HepG2 (cell line): Measurements from ENCODE around the gene CRKL. TPM values are rescaled to one million over a fixed set of nuclear protein-coding genes. Genes with fewer than 3 reads are reported as not detected.

Experiments
- ELF1 ChIP-seq: sonication (generic); formaldehyde crosslinking; IDR thresholded peaks from 2 replicates; pipeline ENCODE4 v1.4.0; 2020; ENCODE audit warnings: missing genetic modification reagents
- JUND ChIP-seq: sonication (generic); formaldehyde crosslinking; IDR thresholded peaks from 2 replicates; pipeline ENCODE4 v1.8.0; 2022; ENCODE audit warnings: mild to moderate bottlenecking, missing genetic modification reagents
- KDM5A ChIP-seq: fragments of 200-600 bp; sonication (generic); IDR thresholded peaks from 2 replicates; pipeline ENCODE4 v1.7.0; 2018; ENCODE audit warnings: antibody characterized with exemption, mild to moderate bottlenecking, low read length, borderline replicate concordance
- ONECUT2 ChIP-seq: sonication (generic); formaldehyde crosslinking; IDR thresholded peaks from 2 replicates; pipeline ENCODE4 v1.4.0; 2020; ENCODE audit warnings: missing genetic modification reagents
- POGZ ChIP-seq: sonication (generic); formaldehyde crosslinking; IDR thresholded peaks from 2 replicates; pipeline ENCODE4 v1.4.0; 2020; ENCODE audit warnings: mild to moderate bottlenecking, missing genetic modification reagents
- SAP130 ChIP-seq: IDR thresholded peaks from 2 replicates; pipeline ENCODE4 v1.6.1; 2016; ENCODE audit warnings: low read depth
- SOX6 ChIP-seq, 2 experiments: fragments of 450-650 bp in 1 of 2; sonication (generic) in 1 of 2; formaldehyde crosslinking in 1 of 2; IDR thresholded peaks; 2 replicates each; pipeline versions ENCODE4 v1.4.0 to v1.6.1; 2017 to 2020; ENCODE audit warnings: antibody characterized with exemption in 1 of 2, mild to moderate bottlenecking in 1 of 2, missing genetic modification reagents in 1 of 2
- UBTF ChIP-seq: sonication (generic); formaldehyde crosslinking; IDR thresholded peaks from 2 replicates; pipeline ENCODE4 v1.4.0; 2020; ENCODE audit warnings: mild to moderate bottlenecking, missing genetic modification reagents
- WIZ ChIP-seq: sonication (generic); formaldehyde crosslinking; IDR thresholded peaks from 2 replicates; pipeline ENCODE4 v1.5.1; 2020; ENCODE audit warnings: mild to moderate bottlenecking, missing genetic modification reagents
- ZBTB38 ChIP-seq: sonication (generic); formaldehyde crosslinking; IDR thresholded peaks from 2 replicates; pipeline ENCODE4 v1.5.1; 2020; ENCODE audit warnings: mild to moderate bottlenecking, missing genetic modification reagents
- ZBTB42 ChIP-seq: sonication (generic); formaldehyde crosslinking; IDR thresholded peaks from 2 replicates; pipeline ENCODE4 v1.5.0; 2020; ENCODE audit warnings: mild to moderate bottlenecking, missing genetic modification reagents
- ZBTB7A ChIP-seq: sonication (generic); formaldehyde crosslinking; IDR thresholded peaks from 2 replicates; pipeline ENCODE4 v1.8.0; 2022; ENCODE audit warnings: mild to moderate bottlenecking, missing genetic modification reagents
- ZNF280B ChIP-seq: sonication (generic); formaldehyde crosslinking; IDR thresholded peaks from 2 replicates; pipeline ENCODE4 v1.5.0; 2020; ENCODE audit warnings: missing genetic modification reagents, mild to moderate bottlenecking, borderline replicate concordance
- ZNF556 ChIP-seq: sonication (generic); formaldehyde crosslinking; IDR thresholded peaks from 2 replicates; pipeline ENCODE4 v1.4.0; 2020; ENCODE audit warnings: mild to moderate bottlenecking, missing genetic modification reagents, borderline replicate concordance
- ZNF788 ChIP-seq: sonication (generic); formaldehyde crosslinking; IDR thresholded peaks from 2 replicates; pipeline ENCODE4 v1.5.0; 2020; ENCODE audit warnings: mild to moderate bottlenecking, missing genetic modification reagents, borderline replicate concordance
- ZSCAN22 ChIP-seq: sonication (generic); formaldehyde crosslinking; IDR thresholded peaks from 2 replicates; pipeline ENCODE4 v1.4.0; 2020; ENCODE audit warnings: mild to moderate bottlenecking, missing genetic modification reagents
- ZSCAN25 ChIP-seq: sonication (generic); formaldehyde crosslinking; IDR thresholded peaks from 2 replicates; pipeline ENCODE4 v1.8.0; 2022; ENCODE audit warnings: mild to moderate bottlenecking, missing genetic modification reagents
- polyA plus RNA-seq, 8 experiments: library from polyadenylated mRNA; depleted of rRNA in 3 of 8; stranded (reverse) in 7 of 8; unstranded in 1 of 8; fragments of >200 nt; fragmentation: Illumina TruSeq in 4 of 8; extraction: Trizol in 4 of 8; gene quantifications; 2 replicates each; pipeline versions ENCODE4 v1.2.1 to v1.2.3, GENCODE V29; 2011 to 2016; ENCODE audit warnings: low read depth in 4 of 8, missing spikeins in 1 of 8, mixed read lengths in 1 of 8; ENCODE audit not compliant: insufficient read depth in 1 of 8
- total RNA-seq, 5 experiments: library from RNA; depleted of rRNA; stranded (reverse); fragments of >200 nt; fragmentation: Illumina TruSeq; extraction: Trizol; gene quantifications; 2 replicates each; pipeline ENCODE4 v1.2.3, GENCODE V29; 2016; ENCODE audit warnings: low read depth in 1 of 5
- TF ChIP-seq, protein P1 (sequence below): sonication (generic); formaldehyde crosslinking; IDR thresholded peaks from 2 replicates; pipeline ENCODE4 v1.5.0; 2020; ENCODE audit warnings: mild to moderate bottlenecking, missing genetic modification reagents, borderline replicate concordance
- TF ChIP-seq, protein P2 (sequence below): sonication (generic); formaldehyde crosslinking; IDR thresholded peaks from 2 replicates; pipeline ENCODE4 v1.8.0; 2022; ENCODE audit warnings: missing genetic modification reagents, mild to moderate bottlenecking, inconsistent platforms, borderline replicate concordance

The CRKL gene
- total and polyA plus RNA-seq, 2 of the 13 experiments (the other 11 are each of a cell fraction or from before 2014, with no cell fraction given), result 37.4 to 60.6 TPM

DNA sequence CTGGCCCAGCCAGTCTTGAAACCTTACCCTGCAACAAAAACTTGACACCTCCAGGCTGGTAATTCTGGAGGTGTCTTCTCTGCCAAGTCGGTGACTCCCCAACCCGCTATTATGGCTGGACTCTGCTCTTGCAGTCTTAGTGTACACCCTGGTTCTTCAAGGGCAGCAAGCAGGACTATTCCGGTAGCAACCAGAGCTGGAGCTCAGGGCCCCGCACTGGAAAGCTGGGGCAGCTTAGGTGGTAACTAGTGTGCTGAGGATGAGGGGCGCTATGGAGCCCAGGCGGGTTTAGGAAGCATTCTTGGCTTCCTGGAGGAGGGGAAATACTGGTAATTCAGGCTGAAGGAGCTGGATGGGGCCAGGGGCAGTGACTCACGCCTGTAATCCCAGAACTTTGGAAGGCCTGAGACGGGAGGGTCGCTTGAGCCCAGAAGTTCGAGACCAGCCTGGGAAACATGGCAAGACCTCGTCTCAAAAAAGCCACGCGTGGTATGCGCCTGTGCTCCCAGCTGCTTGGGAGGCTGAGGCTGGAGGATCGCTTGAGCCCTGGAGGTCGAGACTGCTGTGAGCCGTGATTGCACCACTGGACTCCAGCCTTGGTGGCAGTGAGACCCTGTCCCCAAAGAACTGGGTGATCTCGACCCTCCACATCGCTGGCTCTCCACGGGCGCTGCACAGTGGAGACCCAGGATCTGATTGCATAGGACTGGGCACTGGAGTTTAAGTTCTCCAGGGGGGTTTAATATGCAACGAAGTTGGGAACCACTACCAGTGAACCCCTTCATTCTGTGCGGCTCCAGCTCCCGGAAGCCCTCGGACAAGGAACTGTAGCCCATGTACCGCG is 39.3 kb downstream of the CRKL start (continued):
- TF ChIP-seq, protein P1, sequence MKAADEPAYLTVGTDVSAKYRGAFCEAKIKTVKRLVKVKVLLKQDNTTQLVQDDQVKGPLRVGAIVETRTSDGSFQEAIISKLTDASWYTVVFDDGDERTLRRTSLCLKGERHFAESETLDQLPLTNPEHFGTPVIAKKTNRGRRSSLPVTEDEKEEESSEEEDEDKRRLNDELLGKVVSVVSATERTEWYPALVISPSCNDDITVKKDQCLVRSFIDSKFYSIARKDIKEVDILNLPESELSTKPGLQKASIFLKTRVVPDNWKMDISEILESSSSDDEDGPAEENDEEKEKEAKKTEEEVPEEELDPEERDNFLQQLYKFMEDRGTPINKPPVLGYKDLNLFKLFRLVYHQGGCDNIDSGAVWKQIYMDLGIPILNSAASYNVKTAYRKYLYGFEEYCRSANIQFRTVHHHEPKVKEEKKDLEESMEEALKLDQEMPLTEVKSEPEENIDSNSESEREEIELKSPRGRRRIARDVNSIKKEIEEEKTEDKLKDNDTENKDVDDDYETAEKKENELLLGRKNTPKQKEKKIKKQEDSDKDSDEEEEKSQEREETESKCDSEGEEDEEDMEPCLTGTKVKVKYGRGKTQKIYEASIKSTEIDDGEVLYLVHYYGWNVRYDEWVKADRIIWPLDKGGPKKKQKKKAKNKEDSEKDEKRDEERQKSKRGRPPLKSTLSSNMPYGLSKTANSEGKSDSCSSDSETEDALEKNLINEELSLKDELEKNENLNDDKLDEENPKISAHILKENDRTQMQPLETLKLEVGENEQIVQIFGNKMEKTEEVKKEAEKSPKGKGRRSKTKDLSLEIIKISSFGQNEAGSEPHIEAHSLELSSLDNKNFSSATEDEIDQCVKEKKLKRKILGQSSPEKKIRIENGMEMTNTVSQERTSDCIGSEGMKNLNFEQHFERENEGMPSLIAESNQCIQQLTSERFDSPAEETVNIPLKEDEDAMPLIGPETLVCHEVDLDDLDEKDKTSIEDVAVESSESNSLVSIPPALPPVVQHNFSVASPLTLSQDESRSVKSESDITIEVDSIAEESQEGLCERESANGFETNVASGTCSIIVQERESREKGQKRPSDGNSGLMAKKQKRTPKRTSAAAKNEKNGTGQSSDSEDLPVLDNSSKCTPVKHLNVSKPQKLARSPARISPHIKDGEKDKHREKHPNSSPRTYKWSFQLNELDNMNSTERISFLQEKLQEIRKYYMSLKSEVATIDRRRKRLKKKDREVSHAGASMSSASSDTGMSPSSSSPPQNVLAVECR, result no peak; the same call in 1 of the 2 replicates
- TF ChIP-seq ONECUT2 (CRISPR knock-in tag) (no peak), ZNF280B (CRISPR knock-in tag) (0 out of 2 replicates have a peak, but pooled peaks have one; percentile 19), ELF1 (CRISPR knock-in tag) (no peak), ZSCAN22 (no peak), WIZ (no peak), JUND (CRISPR knock-in tag) (peak; percentile 48; the same call in 1 of the 2 replicates), KDM5A (no peak), ZBTB7A (peak; percentile 35; the same call in 1 of the 2 replicates), SOX6 (IDR thresholded peaks at IDR 0.05) (no peak), SOX6 (CRISPR knock-in tag; IDR thresholded peaks at IDR 0.05) (peak; percentile 34), ZBTB42 (0 out of 2 replicates have a peak, but pooled peaks have one; percentile 16), ZNF556 (no peak), ZNF788 (CRISPR knock-in tag) (0 out of 2 replicates have a peak, but pooled peaks have one; percentile 15), POGZ (CRISPR knock-in tag) (peak; percentile 29; the same call in 1 of the 2 replicates), ZSCAN25 (CRISPR knock-in tag) (0 out of 2 replicates have a peak, but pooled peaks have one; percentile 22), ZBTB38 (CRISPR knock-in tag) (0 out of 2 replicates have a peak, but pooled peaks have one; percentile 26), SAP130 (CRISPR knock-in tag) (0 out of 2 replicates have a peak, but pooled peaks have one; percentile 31), UBTF (CRISPR knock-in tag) (no peak)
- TF ChIP-seq, protein P2, sequence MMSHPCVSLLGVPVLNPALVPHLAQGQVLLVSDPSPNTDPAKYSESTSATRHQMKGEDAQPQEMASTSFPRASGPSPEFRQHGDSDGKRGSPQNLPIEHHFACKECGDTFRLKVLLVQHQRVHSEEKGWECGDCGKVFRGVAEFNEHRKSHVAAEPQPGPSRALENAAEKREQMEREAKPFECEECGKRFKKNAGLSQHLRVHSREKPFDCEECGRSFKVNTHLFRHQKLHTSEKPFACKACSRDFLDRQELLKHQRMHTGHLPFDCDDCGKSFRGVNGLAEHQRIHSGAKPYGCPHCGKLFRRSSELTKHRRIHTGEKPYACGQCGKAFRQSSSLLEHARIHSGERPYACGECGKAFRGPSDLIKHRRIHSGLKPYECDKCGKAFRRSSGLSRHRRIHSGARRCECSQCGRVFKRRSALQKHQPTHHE (CRISPR knock-in tag), result 0 out of 2 replicates have a peak, but pooled peaks have one; percentile 24
